Measurements from ENCODE around the gene CCDC195.
"Not testable (repeated sequence)": the region's sequence is repeated elsewhere in the genome, so short reads cannot be mapped to it uniquely, and the experiment has no call there.

Gene CCDC195

DNA sequence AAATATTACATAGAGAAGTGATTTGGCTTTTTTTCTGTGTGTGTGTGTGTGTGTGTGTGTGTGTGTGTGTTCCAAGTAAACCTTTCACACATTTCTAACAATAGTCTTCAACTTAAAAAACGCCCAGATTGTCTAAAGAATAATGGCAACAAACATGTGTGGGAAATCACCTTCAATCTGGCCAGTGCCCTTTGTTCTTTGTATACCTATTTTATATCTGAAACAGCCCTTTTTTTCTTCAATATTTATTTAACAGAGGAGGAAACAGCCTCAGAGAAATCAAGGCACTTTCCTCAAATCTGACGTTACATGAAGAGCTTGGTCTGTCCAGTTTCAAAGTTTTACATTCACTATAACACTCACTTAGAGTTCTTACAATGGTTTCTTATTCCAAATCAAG lies 25.3 kb downstream of the CCDC195 start:
- DNase-seq, result no peak

DNA sequence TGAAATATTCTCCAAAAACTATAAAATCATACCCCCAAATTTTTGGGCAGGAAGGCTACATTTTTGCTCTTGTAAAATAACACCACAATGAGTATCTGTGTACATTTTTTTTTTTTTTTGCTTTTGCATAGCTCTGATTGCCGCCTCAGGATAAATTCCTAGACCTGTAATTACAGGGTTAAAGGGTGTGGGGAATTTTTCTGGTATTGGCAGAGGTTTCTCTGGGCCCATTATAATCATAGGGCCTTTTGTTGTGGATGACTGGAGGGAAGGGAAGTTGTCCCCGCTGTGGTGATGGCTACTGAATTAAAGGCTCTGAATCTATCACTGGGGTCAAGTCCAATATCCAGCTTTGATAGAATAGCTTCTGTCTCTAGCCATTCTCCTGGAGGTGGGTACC lies 26.6 kb downstream of the CCDC195 start:
- no peak for DNase-seq

DNA sequence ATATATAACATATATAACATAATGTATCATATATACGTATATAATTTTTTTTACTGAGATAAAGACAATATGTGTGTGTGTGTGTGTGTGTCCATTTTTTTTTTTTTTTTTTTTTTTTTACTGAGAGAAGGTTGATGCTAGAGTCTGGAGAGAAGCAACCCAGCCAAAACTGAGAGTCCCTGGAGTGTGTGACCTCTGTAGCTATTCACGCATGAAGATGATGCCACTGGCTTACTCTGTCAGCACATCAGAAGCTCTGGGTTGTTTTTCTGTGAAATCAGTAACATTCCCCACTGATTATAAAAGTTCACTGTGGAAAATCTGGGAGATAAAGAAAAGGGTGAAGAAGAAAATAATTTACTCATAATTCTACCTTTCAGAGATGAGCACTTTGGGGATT lies 27.2 kb downstream of the CCDC195 start:
- DNase-seq, result no peak

DNA sequence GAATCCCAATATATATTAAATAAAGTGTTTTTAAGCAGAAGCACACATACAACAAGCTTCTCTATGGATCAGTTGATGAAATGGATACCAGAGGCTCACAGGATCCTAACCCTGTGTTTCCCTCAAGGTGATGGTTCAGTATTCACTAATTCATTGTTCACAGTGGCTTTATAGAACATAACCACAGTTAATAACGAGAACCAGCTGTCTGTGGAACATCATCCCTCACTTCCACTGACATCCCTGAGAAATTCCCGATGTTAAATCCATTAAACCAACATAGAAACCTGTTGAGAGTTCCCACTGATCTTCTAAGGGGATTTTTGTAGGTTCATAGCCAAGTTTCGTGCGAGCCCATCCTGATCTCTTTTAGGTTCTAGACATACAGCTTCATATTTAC lies 29.0 kb downstream of the CCDC195 start:
- no peak for DNase-seq

DNA sequence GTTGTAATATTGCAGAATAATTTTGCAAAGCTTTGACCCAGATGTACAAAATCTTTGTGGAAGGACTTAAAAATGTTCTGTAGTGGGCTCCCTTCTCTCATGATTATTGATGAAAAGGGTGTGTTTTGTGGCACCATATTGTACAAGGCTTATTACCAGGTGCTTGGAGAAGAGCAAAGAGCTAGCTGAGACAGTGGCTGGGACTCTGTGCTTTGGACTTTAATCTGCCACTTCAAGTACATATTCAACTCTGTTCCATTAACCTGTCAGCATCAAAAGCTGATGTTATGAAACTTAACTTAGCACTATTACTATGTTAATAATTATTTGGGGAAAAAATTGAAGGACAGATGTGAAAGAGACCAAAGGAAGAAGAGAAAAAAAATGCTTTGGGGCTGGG lies 31.0 kb downstream of the CCDC195 start:
- DNase-seq, result no peak

DNA sequence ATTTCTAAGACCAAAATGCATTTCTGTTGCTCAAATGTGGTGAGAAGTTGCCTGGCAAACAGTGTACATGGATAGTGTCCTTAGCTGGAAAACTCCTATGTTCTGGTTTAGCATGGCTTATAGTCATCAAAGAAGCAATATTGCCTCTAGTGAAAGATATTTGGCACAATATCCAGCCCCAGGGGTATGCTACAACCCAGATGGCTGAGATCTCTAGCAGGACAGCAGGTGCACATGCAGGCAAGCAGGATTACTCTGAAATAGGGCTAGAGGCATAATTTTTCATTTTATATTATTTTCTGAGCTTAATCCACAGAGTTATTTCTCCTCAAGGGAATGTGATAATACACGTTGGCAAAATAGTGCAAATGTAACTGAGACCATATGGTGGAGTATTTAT lies 34.0 kb downstream of the CCDC195 start:
- DNase-seq, result no peak

DNA sequence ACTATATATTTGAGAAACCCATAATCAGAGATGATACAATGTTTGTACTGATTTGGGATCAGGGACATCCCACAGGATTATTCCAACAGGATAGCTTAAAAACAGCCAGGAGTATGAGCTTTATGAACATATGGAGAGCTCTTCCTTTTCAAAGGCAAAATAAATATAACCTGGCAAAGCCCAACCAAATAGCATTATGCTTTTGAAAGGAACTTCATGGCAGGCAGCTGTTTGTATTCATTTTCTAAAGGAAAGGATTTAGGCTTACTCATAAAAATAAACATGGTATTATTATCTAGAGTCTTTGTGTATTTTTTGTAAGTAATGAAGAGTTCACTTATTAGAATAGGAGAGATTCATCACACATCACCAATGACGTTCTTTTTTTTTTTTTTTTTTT lies 44.4 kb downstream of the CCDC195 start:
- no peak for DNase-seq

DNA sequence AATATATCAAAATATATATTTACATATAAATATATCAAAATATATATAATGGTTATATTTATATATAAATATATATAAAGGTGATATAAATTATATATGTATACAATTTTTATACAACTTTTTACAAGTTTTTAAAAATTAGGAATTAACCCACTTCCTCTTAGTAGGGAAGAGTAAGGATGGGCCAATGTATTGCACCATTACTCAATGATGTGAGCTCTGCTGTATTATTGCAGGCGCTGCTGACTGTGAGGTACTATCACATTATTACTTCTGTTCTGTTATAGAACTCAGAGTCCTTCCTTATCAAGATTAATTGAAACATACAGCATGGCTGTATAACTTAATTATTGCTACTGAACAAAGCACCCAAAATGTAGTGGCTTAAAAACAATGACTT lies 46.0 kb downstream of the CCDC195 start:
- no peak for DNase-seq

DNA sequence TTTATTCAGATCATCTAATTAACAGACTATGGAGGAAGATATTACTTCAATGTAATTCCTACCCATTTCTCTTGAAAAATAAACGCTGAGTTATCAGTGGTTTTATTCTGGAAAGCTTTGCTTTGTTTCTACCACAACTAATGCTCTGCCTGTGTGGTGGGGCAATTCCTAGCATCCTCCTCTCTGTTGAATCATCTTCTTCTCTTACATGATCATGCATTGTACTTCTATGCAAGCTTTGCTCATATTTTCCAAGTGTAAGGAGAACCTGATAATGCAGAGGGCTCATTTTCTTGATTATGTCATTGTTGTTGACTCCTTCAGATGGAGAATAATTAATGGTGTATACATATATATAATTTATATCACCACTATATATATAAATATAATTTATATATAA lies 46.7 kb downstream of the CCDC195 start:
- DNase-seq, result no peak

DNA sequence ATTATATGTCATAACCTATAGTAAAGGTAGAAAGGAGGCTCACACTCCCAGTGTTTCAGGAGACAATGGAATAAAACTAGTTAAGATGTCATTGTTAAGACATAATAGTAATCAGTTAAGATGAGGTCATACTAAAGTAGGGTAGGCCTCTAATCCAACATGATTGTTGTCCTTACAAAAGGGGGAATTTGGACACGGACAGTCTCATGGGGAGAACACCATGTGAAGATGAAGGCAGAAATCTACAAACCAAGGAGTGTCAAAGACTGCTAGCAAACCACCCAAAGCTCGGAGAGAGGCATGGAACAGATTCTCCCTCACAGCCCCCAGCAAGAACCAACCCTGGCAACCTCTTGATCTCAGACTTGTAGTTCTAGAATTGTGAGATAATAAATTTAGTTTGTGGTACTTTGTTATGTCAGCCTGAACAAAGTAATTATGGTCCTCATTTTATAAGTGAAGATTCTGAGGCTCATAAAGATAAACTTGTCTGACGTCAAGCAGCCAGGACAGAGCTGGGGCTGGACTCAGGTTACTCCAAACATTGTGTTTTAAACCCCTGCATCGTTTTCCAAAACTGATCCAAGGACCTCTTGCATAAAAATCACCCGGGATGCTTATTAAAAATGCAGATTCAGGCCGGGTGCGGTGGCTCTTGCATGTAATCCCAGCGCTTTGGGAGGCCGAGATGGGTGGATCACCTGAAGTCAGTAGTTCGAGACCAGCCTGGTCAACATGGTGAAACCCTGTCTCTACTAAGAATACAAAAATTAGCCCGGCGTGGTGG lies 47.8 kb downstream of the CCDC195 start:
- no peak for DNase-seq

DNA sequence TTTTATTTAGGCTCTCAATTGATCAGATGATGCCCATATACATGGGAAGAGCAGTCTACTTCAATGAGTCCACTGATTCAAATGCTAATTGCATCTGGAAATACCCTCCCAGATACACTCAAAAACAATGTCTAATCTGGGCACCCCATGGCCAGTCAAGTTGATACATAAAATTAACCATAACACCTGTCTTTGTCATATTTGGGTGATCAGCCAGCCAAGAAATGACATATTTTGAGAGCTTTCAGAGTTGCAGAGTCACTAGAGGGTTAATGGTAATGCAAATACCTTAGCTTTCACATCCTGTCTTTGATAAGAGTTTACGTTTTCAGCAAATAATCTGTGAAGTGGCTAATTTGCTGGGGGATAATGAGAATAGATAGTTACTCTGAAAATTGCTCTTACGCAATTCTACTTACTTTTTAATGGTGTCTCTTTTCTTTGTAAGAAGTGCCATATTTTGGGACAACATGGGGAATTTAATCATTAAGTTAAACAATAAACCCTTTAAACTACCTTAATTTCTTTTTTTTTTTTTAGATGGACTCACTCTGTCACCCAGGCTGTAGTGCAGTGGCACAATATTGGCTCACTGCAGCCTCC lies 49.1 kb downstream of the CCDC195 start:
- DNase-seq, result no peak

DNA sequence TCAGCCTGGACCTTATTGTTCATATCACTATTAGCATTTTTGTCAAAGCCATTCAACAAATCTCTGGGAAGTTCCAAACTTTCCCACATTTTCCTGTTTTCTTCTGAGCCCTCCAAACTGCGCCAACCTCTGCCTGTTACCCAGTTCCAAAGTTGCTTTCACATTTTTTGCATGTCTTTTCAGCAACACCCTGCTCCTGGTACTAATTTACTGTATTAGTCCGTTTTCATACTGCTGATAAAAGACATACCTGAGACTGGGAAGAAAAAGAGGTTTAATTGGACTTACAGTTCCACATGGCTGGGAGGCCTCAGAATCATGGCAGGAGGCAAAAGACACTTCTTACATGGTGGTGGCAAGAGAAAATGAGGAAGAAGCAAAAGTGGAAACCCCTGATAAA lies 52.8 kb downstream of the CCDC195 start:
- DNase-seq, result not testable (repeated sequence)

DNA sequence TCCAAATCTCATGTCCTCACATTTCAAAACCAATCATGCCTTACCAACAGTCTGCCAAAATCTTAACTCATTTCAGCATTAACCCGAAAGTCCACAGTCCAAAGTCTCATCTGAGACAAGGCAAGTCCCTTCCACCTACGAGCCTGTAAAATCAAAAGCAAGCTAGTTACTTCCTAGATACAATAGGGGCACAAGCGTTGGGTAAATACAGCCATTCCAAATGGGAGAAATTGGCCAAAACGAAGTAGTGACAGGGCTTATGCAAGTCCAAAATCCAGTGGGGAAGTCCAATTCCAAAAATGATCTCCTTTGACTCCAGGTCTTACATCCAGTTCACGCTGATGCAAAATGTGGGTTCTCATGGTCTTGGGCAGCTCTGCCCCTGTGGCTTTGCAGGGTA lies 54.5 kb downstream of the CCDC195 start:
- DNase-seq, result not testable (repeated sequence)

DNA sequence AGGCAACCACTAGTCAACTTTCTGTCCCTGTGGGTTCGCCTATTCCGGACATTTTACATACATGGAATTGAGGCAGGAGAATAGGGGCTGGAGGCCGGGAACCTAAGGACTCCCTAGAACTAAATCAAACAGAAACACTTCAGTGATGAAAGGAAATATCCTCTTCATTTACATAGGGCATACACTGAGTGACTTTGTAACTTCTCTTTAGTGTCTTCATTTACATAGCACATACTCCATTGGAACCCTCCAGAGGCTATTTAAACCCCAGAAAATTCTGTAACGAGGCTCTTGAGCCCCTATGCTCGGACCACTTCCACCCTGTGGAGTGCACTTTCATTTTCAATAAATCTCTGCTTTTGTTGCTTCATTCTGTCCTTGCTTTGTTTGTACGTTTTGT lies 56.5 kb downstream of the CCDC195 start:
- DNase-seq, result no peak

DNA sequence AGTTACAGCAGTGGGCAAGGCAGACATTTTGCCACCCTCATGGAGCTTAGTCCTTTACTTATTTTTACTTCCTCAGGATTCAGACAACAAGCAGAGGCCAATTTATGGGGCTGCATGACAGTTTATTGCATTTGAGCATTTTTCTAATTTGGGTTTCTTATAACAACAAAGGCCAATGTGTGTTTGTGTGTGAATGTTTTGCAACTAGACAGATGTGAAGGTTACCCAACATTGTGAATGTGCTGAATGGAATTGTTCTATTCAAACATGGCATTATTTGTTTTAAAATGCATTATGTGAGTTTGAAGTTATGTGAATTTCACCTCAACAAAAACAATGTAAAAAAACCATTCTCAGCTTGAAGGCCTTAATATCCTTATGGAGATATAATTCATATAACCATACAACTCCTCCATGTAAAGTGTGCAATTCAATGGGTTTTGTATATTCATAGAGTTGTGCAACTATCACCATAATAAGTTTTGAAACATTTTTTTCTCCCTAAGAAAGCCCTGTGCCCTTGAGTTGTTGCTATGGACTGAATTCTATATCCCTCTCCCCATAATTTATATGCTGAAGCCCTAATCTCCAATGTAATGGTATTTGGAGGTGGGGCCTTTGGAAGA lies 57.3 kb downstream of the CCDC195 start:
- no peak for DNase-seq

DNA sequence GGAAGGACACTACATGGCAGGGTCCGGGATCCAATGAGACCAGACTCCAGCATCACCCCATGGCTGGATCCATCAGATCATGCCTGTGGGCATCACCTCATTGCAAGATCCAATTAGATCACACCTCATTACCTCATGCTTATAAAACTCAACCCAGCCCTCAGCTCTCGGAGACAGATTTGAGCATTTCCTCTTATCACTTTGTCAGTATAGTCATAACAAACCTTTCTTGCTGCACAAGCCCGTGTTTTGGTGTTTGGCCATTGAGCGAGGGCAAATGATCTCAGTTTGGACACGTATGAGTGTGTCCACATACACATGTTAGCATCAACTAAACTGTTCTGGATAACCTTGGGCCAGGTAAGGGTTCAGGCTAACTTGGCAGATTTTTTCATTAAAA lies 58.8 kb downstream of the CCDC195 start:
- DNase-seq, result no peak

DNA sequence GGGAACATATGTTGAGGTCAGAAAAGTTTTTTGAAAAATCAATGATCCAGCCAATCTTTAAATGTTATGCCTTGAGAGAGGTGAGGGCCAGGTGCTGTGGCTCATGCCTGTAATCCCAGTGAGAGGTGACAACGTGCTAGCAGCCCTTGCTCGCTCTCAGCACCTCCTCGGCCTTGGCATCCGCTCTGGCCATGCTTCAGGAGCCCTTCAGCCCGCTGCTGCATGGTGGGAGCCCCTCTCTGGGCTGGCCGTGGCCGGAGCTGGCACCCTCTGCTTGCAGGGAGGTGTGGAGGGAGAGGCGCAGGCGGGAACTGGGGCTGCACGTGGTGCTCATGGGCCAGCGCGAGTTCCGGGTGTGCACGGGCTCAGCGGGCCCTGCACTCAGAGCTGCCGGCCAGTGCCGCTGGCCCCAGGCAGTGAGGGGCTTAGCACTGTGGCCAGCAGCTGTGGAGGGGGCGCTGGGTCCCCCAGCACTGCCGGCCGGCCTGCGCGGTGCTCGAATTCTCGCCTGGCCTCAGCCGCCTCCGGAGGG lies 61.1 kb downstream of the CCDC195 start:
- DNase-seq, result no peak
